CD14-positive monocyte (primary cell): Measurements from ENCODE around the gene CLBA1. TPM values are rescaled to one million over a fixed set of nuclear protein-coding genes. Genes with fewer than 3 reads are reported as not detected.

Source experiments
- DNase-seq, 3 donors: peaks; one replicate each; pipeline ENCODE4 v3.0.0-alpha.2; 2011 to 2022
- H2AFZ ChIP-seq: 2 replicates; pipeline ENCODE4 v1.6.0; 2012; ENCODE audit warnings: mild to moderate bottlenecking, low read depth, low read length, inconsistent platforms; ENCODE audit not compliant: insufficient read depth, poor library complexity, severe bottlenecking
- H3K27ac ChIP-seq, 2 donors: 1 replicate in 1 of 2; 2 replicates in 1 of 2; pipeline ENCODE4 v1.5.1; 2012 to 2013; ENCODE audit warnings: low read length in 2 of 2, control low read depth in 1 of 2, inconsistent platforms in 1 of 2, low read depth in 1 of 2, mild to moderate bottlenecking in 1 of 2
- H3K27me3 ChIP-seq, 2 donors: one replicate each; pipeline versions ENCODE4 v1.6.0 to v1.6.1; 2011 to 2013; ENCODE audit warnings: low read length in 2 of 2; ENCODE audit not compliant: control insufficient read depth in 2 of 2, insufficient read depth in 2 of 2
- H3K36me3 ChIP-seq, 2 donors: replicated peaks in 1 of 2; 1 replicate in 1 of 2; 2 replicates in 1 of 2; pipeline versions ENCODE4 v1.5.1 to v1.6.1; 2012 to 2013; ENCODE audit warnings: low read length in 2 of 2, control low read depth in 1 of 2, inconsistent platforms in 1 of 2, mild to moderate bottlenecking in 1 of 2; ENCODE audit not compliant: insufficient read depth in 2 of 2, control insufficient read depth in 1 of 2
- H3K4me1 ChIP-seq, 2 donors: 1 replicate in 1 of 2; 2 replicates in 1 of 2; pipeline versions ENCODE4 v1.5.1 to v1.6.1; 2012 to 2013; ENCODE audit warnings: low read length in 2 of 2, control low read depth in 1 of 2, inconsistent platforms in 1 of 2, mild to moderate bottlenecking in 1 of 2, moderate library complexity in 1 of 2; ENCODE audit not compliant: insufficient read depth in 2 of 2, control insufficient read depth in 1 of 2
- H3K4me2 ChIP-seq: replicated peaks from 2 replicates; pipeline ENCODE3; 2012; ENCODE audit warnings: low read length, moderate library complexity, mild to moderate bottlenecking; ENCODE audit not compliant: poor library complexity, severe bottlenecking; ENCODE audit errors: extremely low read depth
- H3K4me3 ChIP-seq, 3 experiments: fragments of 200-600 bp in 1 of 3; sonication (generic) in 1 of 3; replicated peaks in 1 of 3; 1 replicate in 2 of 3; 2 replicates in 1 of 3; pipeline ENCODE4 v1.5.1; 2011 to 2013; ENCODE audit warnings: low read length in 3 of 3, mild to moderate bottlenecking in 3 of 3, control low read depth in 2 of 3, low read depth in 2 of 3, inconsistent platforms in 1 of 3, moderate library complexity in 1 of 3
- H3K79me2 ChIP-seq: 2 replicates; pipeline ENCODE4 v1.6.0; 2012; ENCODE audit warnings: mild to moderate bottlenecking, control low read depth, inconsistent platforms, low read length, moderate library complexity; ENCODE audit not compliant: insufficient read depth
- H3K9ac ChIP-seq: 2 replicates; pipeline ENCODE4 v1.6.0; 2017; ENCODE audit warnings: low read length, mild to moderate bottlenecking; ENCODE audit not compliant: insufficient read depth, poor library complexity, severe bottlenecking
- H3K9me3 ChIP-seq, 2 donors: replicated peaks in 1 of 2; 1 replicate in 1 of 2; 2 replicates in 1 of 2; pipeline versions ENCODE4 v1.5.1 to v1.6.1; 2012 to 2013; ENCODE audit warnings: low read length in 2 of 2, control low read depth in 1 of 2; ENCODE audit not compliant: control insufficient read depth in 1 of 2, insufficient read depth in 1 of 2
- H4K20me1 ChIP-seq: 2 replicates; pipeline ENCODE4 v1.6.0; 2012; ENCODE audit warnings: mild to moderate bottlenecking, low read length, control low read depth, moderate library complexity; ENCODE audit not compliant: insufficient read depth
- H3K27ac Mint-ChIP-seq, 7 donors: one replicate each; pipeline ENCODE4 v1.8.0; 2020; ENCODE audit warnings: mild to moderate bottlenecking in 7 of 7, mixed read lengths in 7 of 7, moderate library complexity in 6 of 7, inconsistent platforms in 2 of 7
- H3K27me3 Mint-ChIP-seq, 3 donors: one replicate each; pipeline ENCODE4 v1.8.0; 2021 to 2022; ENCODE audit warnings: low read depth in 3 of 3, mild to moderate bottlenecking in 3 of 3, mixed read lengths in 3 of 3, moderate library complexity in 3 of 3, inconsistent platforms in 1 of 3
- H3K36me3 Mint-ChIP-seq, 2 donors: one replicate each; pipeline ENCODE4 v1.8.0; 2020; ENCODE audit warnings: mixed read lengths in 2 of 2, inconsistent platforms in 1 of 2, mild to moderate bottlenecking in 1 of 2
- H3K4me1 Mint-ChIP-seq: one replicate; pipeline ENCODE4 v1.8.0; 2020; ENCODE audit warnings: mild to moderate bottlenecking, mixed read lengths
- H3K4me3 Mint-ChIP-seq, 2 donors: one replicate each; pipeline ENCODE4 v1.8.0; 2020; ENCODE audit warnings: mild to moderate bottlenecking in 2 of 2, mixed read lengths in 2 of 2, moderate library complexity in 1 of 2
- H3K9me3 Mint-ChIP-seq, 7 donors: one replicate each; pipeline ENCODE4 v1.8.0; 2020 to 2022; ENCODE audit warnings: mixed read lengths in 7 of 7, mild to moderate bottlenecking in 6 of 7, moderate library complexity in 6 of 7, inconsistent platforms in 2 of 7
- CTCF ChIP-seq: fragments of 200-600 bp; IDR thresholded peaks from one replicate; pipeline ENCODE4 v1.8.0; 2022; ENCODE audit warnings: antibody characterized with exemption, mild to moderate bottlenecking
- whole genome bisulfite sequencing: methylation state at CpG from one replicate; pipeline ENCODE4 v1.1.5; 2013; ENCODE audit warnings: missing lambda C conversion rate; ENCODE audit not compliant: insufficient coverage; 5-methylcytosine and 5-hydroxymethylcytosine counted together
- intact Hi-C, 2 donors: fragments of 100-400 bp; cut with micrococcal nuclease; formaldehyde crosslinking; loops; one replicate each; pipeline versions ENCODE4 v1.15.0 to v1.15.1; 2023
- polyA plus RNA-seq, 3 donors: library from polyadenylated mRNA; depleted of rRNA in 1 of 3; unstranded in 2 of 3; stranded (reverse) in 1 of 3; fragments of 300-500 nt in 2 of 3; fragments of >200 nt in 1 of 3; fragmentation: Illumina TruSeq in 2 of 3; gene quantifications; 1 replicate in 2 of 3; 2 replicates in 1 of 3; pipeline ENCODE4 v1.2.3, GENCODE V29; 2012 to 2021

Gene CLBA1
- polyA plus RNA-seq, 3 donors, result 0.62 to 0.76 (median 0.63) TPM

DNA sequence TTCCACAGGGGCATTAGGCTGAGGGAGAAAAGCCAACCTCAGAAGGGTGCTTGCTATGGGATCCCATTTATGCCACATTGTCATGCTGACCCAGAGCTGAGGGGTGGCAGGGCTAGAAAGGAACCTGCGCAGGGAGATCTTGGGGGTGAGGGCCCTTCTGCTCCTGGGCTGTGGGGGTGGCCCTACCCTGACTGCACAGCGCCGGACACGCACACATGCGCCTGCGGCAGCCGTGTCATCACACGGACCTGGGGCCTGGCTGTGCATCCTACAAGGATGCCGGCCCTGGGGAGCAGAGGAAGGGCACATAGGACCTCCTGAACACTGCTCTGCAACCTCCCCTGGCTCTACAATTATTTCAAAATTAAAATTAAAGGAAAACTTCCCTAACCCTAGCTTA, 28.4 kb downstream of the CLBA1 start:
- no peak for TF ChIP-seq CTCF
- Mint-ChIP-seq H3K9me3 (no peaks in the 10 kb centered on the region), H3K36me3 (peaks cover 43 to 46% of the 10 kb centered on the region in 2 donors), H3K27me3 (peaks cover 0 to 4% (median 0%) of the 10 kb centered on the region in 3 donors), H3K4me3 (no peak overlapping the region), H3K4me1 (peaks cover 60% of the 10 kb centered on the region), H3K27ac (peak overlapping the region in 6 of 7 donors; percentile 35 to 80 (median 66))
- Histone ChIP-seq H3K4me3 (no peak overlapping the region), H3K27ac (peak overlapping the region in 1 of 2 donors; percentile 12), H3K9ac (no peak overlapping the region), H3K4me2 (no peak overlapping the region), H3K36me3 (peaks cover 27 to 34% of the 10 kb centered on the region in 2 donors), H3K4me1 (peaks cover 4 to 31% of the 10 kb centered on the region in 2 donors), H2AFZ (no peak overlapping the region), H3K27me3 (no peaks in the 10 kb centered on the region), H3K9me3 (no peaks in the 10 kb centered on the region), H3K79me2 (peaks cover 100% of the 10 kb centered on the region), H4K20me1 (peaks cover 40% of the 10 kb centered on the region)
- intact Hi-C loops, result loop anchor here in 1 of 2 donors (5.0 kb wide), 1 partner anchor 33 kb away; no protein-coding TSS in a partner anchor
- WGBS, result 85% methylated on average over 9 of the region's 9 CpGs
- no peak for DNase-seq

DNA sequence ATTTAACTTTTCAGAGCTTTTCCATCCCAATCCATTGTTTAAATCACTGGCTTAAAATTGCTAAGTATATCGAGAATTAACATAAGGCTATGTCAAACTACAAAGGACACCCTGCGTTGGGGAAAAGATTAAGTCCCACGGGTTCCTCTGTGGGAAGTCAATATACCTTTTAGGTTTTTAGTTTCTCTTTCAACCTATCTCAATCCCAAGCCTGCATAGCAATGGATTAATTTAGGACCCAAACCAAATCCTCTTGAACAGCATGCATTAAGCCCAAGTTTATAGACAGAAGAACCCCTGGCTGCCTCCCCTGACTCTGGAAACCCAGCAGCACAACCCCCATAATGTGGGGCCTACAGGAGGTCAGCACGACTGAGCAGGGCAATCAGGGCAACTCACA, 29.0 kb downstream of the CLBA1 start:
- peaks cover 10 to 37% of the 10 kb centered on the region in 2 donors for H3K4me1 ChIP-seq
- no peak overlapping the region for H3K4me3 ChIP-seq
- no peak for DNase-seq
- H3K9ac ChIP-seq, result no peak overlapping the region
- no peaks in the 10 kb centered on the region for H3K27me3 ChIP-seq
- Mint-ChIP-seq H3K9me3 (no peaks in the 10 kb centered on the region), H3K27me3 (peaks cover 0 to 4% (median 0%) of the 10 kb centered on the region in 3 donors), H3K4me1 (peaks cover 66% of the 10 kb centered on the region), H3K36me3 (peaks cover 38 to 40% of the 10 kb centered on the region in 2 donors), H3K4me3 (no peak overlapping the region), H3K27ac (peak overlapping the region in 5 of 7 donors; percentile 63 to 89 (median 71))
- H3K36me3 ChIP-seq, result peaks cover 21 to 28% of the 10 kb centered on the region in 2 donors
- H3K4me2 ChIP-seq, result no peak overlapping the region
- no peak overlapping the region for H2AFZ ChIP-seq
- intact Hi-C loops, result loop anchor here in 1 of 2 donors (5.0 kb wide), 2 partner anchors 33 to 37 kb away; partner anchors contain the start of gene AHNAK2
- H4K20me1 ChIP-seq, result peaks cover 45% of the 10 kb centered on the region
- H3K79me2 ChIP-seq, result peaks cover 100% of the 10 kb centered on the region
- 100% methylated on average over 1 of the region's 4 CpGs for WGBS
- H3K27ac ChIP-seq, result peak overlapping the region in 1 of 2 donors; percentile 63
- H3K9me3 ChIP-seq, result no peaks in the 10 kb centered on the region
- TF ChIP-seq CTCF, result no peak
